Bronchial epithelial cell (primary cell): Measurements from ENCODE around the gene TMEM51. TPM values are rescaled to one million over a fixed set of nuclear protein-coding genes. Genes with fewer than 3 reads are reported as not detected.

Experiments
- DNase-seq: peaks from one replicate; pipeline ENCODE4 v3.0.0-alpha.2; 2010; ENCODE audit warnings: low read depth
- FAIRE-seq: peaks from 2 replicates; lab custom pipeline; 2011; peaks lifted over from hg19 to GRCh38; lab: Jason Lieb, UNC
- H3K27me3 ChIP-seq: 2 replicates; pipeline ENCODE4 v1.5.1; 2011; ENCODE audit warnings: low read length; ENCODE audit not compliant: control insufficient read depth, insufficient read depth
- H3K36me3 ChIP-seq: 2 replicates; pipeline ENCODE4 v1.5.1; 2011; ENCODE audit warnings: low read length; ENCODE audit not compliant: control insufficient read depth, insufficient read depth
- H3K4me3 ChIP-seq: 2 replicates; pipeline ENCODE4 v1.5.1; 2011; ENCODE audit warnings: mild to moderate bottlenecking, low read depth, low read length, control low read depth
- CTCF ChIP-seq: IDR thresholded peaks from 2 replicates; pipeline ENCODE4 v1.5.1; 2011; ENCODE audit warnings: mild to moderate bottlenecking, moderate library complexity, low read length, control low read depth, inconsistent platforms; ENCODE audit not compliant: insufficient read depth, severe bottlenecking
- total RNA-seq: library from RNA; depleted of rRNA; stranded (reverse); fragments of >200 nt; gene quantifications from 2 replicates; pipeline ENCODE4 v1.2.1, GENCODE V29; 2014

Gene TMEM51
- total RNA-seq, 1 donor from 2014 or later: 5.3 TPM

- TF ChIP-seq CTCF: no peak
- no peaks in the 10 kb centered on the region for H3K36me3 ChIP-seq
- FAIRE-seq (no peak), DNase-seq (no peak)
- no peak overlapping the region for H3K4me3 ChIP-seq
- no peaks in the 10 kb centered on the region for H3K27me3 ChIP-seq
Observed at GRCh38 chr1:15254559-15254958, 101.0 kb downstream of the TMEM51 start.

GRCh38 chr1:15255582-15256149 lies 102.1 kb downstream of the TMEM51 start:
- FAIRE-seq (no peak), DNase-seq (no peak)
- Histone ChIP-seq H3K4me3 (no peak overlapping the region), H3K36me3 (no peaks in the 10 kb centered on the region), H3K27me3 (no peaks in the 10 kb centered on the region)
- no peak for TF ChIP-seq CTCF

DNA sequence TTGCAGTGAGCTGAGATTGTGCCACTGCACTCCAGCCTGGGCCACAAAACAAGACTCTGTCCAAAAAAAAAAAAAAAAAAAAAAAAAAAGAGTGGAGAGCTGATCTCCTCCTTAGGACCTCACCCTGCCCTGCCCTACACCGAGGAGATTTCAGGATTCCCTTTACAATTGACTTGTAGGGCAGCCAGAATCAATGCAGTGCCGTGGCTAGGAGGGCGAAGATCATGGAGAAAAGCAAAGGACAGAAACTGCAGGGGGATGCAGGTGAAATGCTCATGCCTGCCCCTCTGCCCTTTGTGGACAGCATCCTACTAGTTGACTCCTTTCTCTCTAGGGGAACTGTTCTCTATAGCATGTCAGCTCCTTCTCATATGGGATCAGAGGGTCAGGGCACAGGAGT lies 103.0 kb downstream of the TMEM51 start:
- DNase-seq (no peak), FAIRE-seq (no peak)
- no peak for TF ChIP-seq CTCF

GRCh38 chr1:15257309-15257708 lies 103.8 kb downstream of the TMEM51 start:
- Histone ChIP-seq H3K36me3 (no peaks in the 10 kb centered on the region), H3K4me3 (no peak overlapping the region), H3K27me3 (no peaks in the 10 kb centered on the region)
- no peak for FAIRE-seq
- no peak for DNase-seq
- TF ChIP-seq CTCF: no peak

More for the DNA sequence above, 103.0 kb downstream of the TMEM51 start:
- Histone ChIP-seq H3K27me3 (no peaks in the 10 kb centered on the region), H3K4me3 (no peak overlapping the region), H3K36me3 (no peaks in the 10 kb centered on the region)

- FAIRE-seq (no peak), DNase-seq (no peak)
- Histone ChIP-seq H3K4me3 (no peak overlapping the region), H3K27me3 (no peaks in the 10 kb centered on the region), H3K36me3 (no peaks in the 10 kb centered on the region)
- no peak for TF ChIP-seq CTCF
Observed at GRCh38 chr1:15258833-15259621, 105.5 kb downstream of the TMEM51 start.

GRCh38 chr1:15259622-15260007 lies 106.1 kb downstream of the TMEM51 start:
- no peak for TF ChIP-seq CTCF
- H3K4me3 ChIP-seq: no peak overlapping the region
- no peak for FAIRE-seq
- DNase-seq: no peak
- no peaks in the 10 kb centered on the region for H3K27me3 ChIP-seq
- no peaks in the 10 kb centered on the region for H3K36me3 ChIP-seq
